Stimulated activated naive CD8-positive, alpha-beta T cell treated with anti-CD3 and anti-CD28 coated beads, Interleukin-15, amount 100 ng/mL, for 72 hours (primary cell): ENCODE results near the gene ATF7IP.
A peak's percentile ranks its signal among the peaks of the same experiment; 100 is the strongest.

Experiments
- ATAC-seq: fragments of 150-1000 bp; cut with Tn5 transposase; 2 replicates; pipeline ENCODE4 v1.10.0; 2021; ENCODE audit warnings: mild to moderate bottlenecking, moderate library complexity
- DNase-seq, 2 donors: peaks; one replicate each; pipeline ENCODE4 v3.0.0; 2021 to 2022
- H3K27ac Mint-ChIP-seq, 2 donors: one replicate each; pipeline ENCODE4 v1.8.0; 2022; ENCODE audit warnings: mild to moderate bottlenecking in 2 of 2, mixed read lengths in 2 of 2, moderate library complexity in 2 of 2
- H3K27me3 Mint-ChIP-seq: one replicate; pipeline ENCODE4 v1.8.0; 2022; ENCODE audit warnings: mixed read lengths
- H3K4me1 Mint-ChIP-seq: one replicate; pipeline ENCODE4 v1.8.0; 2022; ENCODE audit warnings: mild to moderate bottlenecking, mixed read lengths
- H3K4me3 Mint-ChIP-seq, 2 donors: one replicate each; pipeline ENCODE4 v1.8.0; 2022; ENCODE audit warnings: mild to moderate bottlenecking in 2 of 2, mixed read lengths in 2 of 2, moderate library complexity in 1 of 2
- H3K9me3 Mint-ChIP-seq, 2 donors: one replicate each; pipeline ENCODE4 v1.8.0; 2022; ENCODE audit warnings: mixed read lengths in 2 of 2

ATF7IP gene

GRCh38 chr12:14357486-14357885 lies 8.0 kb upstream of the ATF7IP start:
- no peak overlapping the region for H3K27ac Mint-ChIP-seq
- peaks cover 5% of the 10 kb centered on the region for H3K4me1 Mint-ChIP-seq
- no peaks in the 10 kb centered on the region for H3K27me3 Mint-ChIP-seq
- ATAC-seq, result no peak
- no peak for DNase-seq
- peaks cover 15 to 16% of the 10 kb centered on the region in 2 donors for H3K9me3 Mint-ChIP-seq
- H3K4me3 Mint-ChIP-seq, result no peak overlapping the region

- no peak overlapping the region for H3K4me3 Mint-ChIP-seq
- peaks cover 20% of the 10 kb centered on the region for H3K4me1 Mint-ChIP-seq
- no peaks in the 10 kb centered on the region for H3K27me3 Mint-ChIP-seq
- DNase-seq (no peak), ATAC-seq (no peak)
- no peak overlapping the region for H3K27ac Mint-ChIP-seq
- peaks cover 0 to 4% of the 10 kb centered on the region in 2 donors for H3K9me3 Mint-ChIP-seq
Measured at GRCh38 chr12:14362352-14362751, 3.1 kb upstream of the ATF7IP start.

- ATAC-seq (no peak), DNase-seq (no peak)
- Mint-ChIP-seq H3K4me3 (peak overlapping the region; percentile 79 to 92), H3K9me3 (peaks cover 0 to 4% of the 10 kb centered on the region in 2 donors), H3K27me3 (no peaks in the 10 kb centered on the region), H3K4me1 (peaks cover 32% of the 10 kb centered on the region), H3K27ac (peak overlapping the region; percentile 98 to 99)
Measured at GRCh38 chr12:14364583-14365271, 755 bp upstream of the ATF7IP start.

- peak overlapping the region; percentile 79 to 92 for H3K4me3 Mint-ChIP-seq
- no peak for ATAC-seq
- peaks cover 0 to 4% of the 10 kb centered on the region in 2 donors for H3K9me3 Mint-ChIP-seq
- peak overlapping the region; percentile 98 to 99 for H3K27ac Mint-ChIP-seq
- DNase-seq, result no peak
- H3K4me1 Mint-ChIP-seq, result peaks cover 45% of the 10 kb centered on the region
- H3K27me3 Mint-ChIP-seq, result no peaks in the 10 kb centered on the region
Measured at GRCh38 chr12:14366209-14367039, 942 bp downstream of the ATF7IP start.

- H3K27me3 Mint-ChIP-seq, result no peaks in the 10 kb centered on the region
- ATAC-seq (peak; percentile 79), DNase-seq (peak in 1 of 2 donors; percentile 34)
- peaks cover 51% of the 10 kb centered on the region for H3K4me1 Mint-ChIP-seq
- peak overlapping the region; percentile 79 to 92 for H3K4me3 Mint-ChIP-seq
- peak overlapping the region; percentile 98 to 99 for H3K27ac Mint-ChIP-seq
- peaks cover 0 to 4% of the 10 kb centered on the region in 2 donors for H3K9me3 Mint-ChIP-seq
Measured at GRCh38 chr12:14367040-14367661, 1.7 kb downstream of the ATF7IP start.

- H3K9me3 Mint-ChIP-seq, result peaks cover 0 to 4% of the 10 kb centered on the region in 2 donors
- H3K27me3 Mint-ChIP-seq, result no peaks in the 10 kb centered on the region
- H3K27ac Mint-ChIP-seq, result peak overlapping the region in 1 of 2 donors; percentile 76
- ATAC-seq (no peak), DNase-seq (no peak)
- peaks cover 62% of the 10 kb centered on the region for H3K4me1 Mint-ChIP-seq
- H3K4me3 Mint-ChIP-seq, result peak overlapping the region in 1 of 2 donors; percentile 78
Measured at GRCh38 chr12:14369311-14369710, 3.8 kb downstream of the ATF7IP start.

GRCh38 chr12:14373217-14373616 lies 7.7 kb downstream of the ATF7IP start:
- peak overlapping the region; percentile 56 to 72 for H3K4me3 Mint-ChIP-seq
- no peaks in the 10 kb centered on the region for H3K9me3 Mint-ChIP-seq
- peak overlapping the region; percentile 75 to 97 for H3K27ac Mint-ChIP-seq
- no peaks in the 10 kb centered on the region for H3K27me3 Mint-ChIP-seq
- ATAC-seq (no peak), DNase-seq (no peak)
- H3K4me1 Mint-ChIP-seq, result peaks cover 59% of the 10 kb centered on the region

- H3K4me1 Mint-ChIP-seq, result peaks cover 36% of the 10 kb centered on the region
- H3K9me3 Mint-ChIP-seq, result peaks cover 15 to 25% of the 10 kb centered on the region in 2 donors
- no peaks in the 10 kb centered on the region for H3K27me3 Mint-ChIP-seq
- ATAC-seq (no peak), DNase-seq (no peak)
- no peak overlapping the region for H3K4me3 Mint-ChIP-seq
- no peak overlapping the region for H3K27ac Mint-ChIP-seq
Measured at GRCh38 chr12:14379508-14379907, 14.0 kb downstream of the ATF7IP start.

- DNase-seq (peak; percentile 70 to 84), ATAC-seq (peak; percentile 99)
- H3K4me3 Mint-ChIP-seq, result peak overlapping the region; percentile 79 to 93
- no peaks in the 10 kb centered on the region for H3K27me3 Mint-ChIP-seq
- H3K9me3 Mint-ChIP-seq, result peaks cover 2 to 12% of the 10 kb centered on the region in 2 donors
- peak overlapping the region; percentile 96 for H3K27ac Mint-ChIP-seq
- peaks cover 56% of the 10 kb centered on the region for H3K4me1 Mint-ChIP-seq
Measured at GRCh38 chr12:14384783-14385638, 19.5 kb downstream of the ATF7IP start.

- Mint-ChIP-seq H3K4me1 (peaks cover 71% of the 10 kb centered on the region), H3K9me3 (no peaks in the 10 kb centered on the region), H3K4me3 (peak overlapping the region; percentile 79 to 93), H3K27me3 (no peaks in the 10 kb centered on the region), H3K27ac (peak overlapping the region; percentile 34 to 95)
- ATAC-seq (no peak), DNase-seq (no peak)
Measured at GRCh38 chr12:14387219-14387871, 21.9 kb downstream of the ATF7IP start.

- H3K4me3 Mint-ChIP-seq, result peak overlapping the region; percentile 76 to 90
- ATAC-seq (no peak), DNase-seq (no peak)
- peak overlapping the region in 1 of 2 donors; percentile 67 for H3K27ac Mint-ChIP-seq
- peaks cover 56% of the 10 kb centered on the region for H3K4me1 Mint-ChIP-seq
- H3K9me3 Mint-ChIP-seq, result no peaks in the 10 kb centered on the region
- H3K27me3 Mint-ChIP-seq, result no peaks in the 10 kb centered on the region
Measured at GRCh38 chr12:14390449-14390848, 25.0 kb downstream of the ATF7IP start.

- Mint-ChIP-seq H3K27me3 (no peaks in the 10 kb centered on the region), H3K9me3 (no peaks in the 10 kb centered on the region), H3K4me3 (peak overlapping the region; percentile 76 to 90), H3K27ac (peak overlapping the region; percentile 67 to 83), H3K4me1 (peaks cover 56% of the 10 kb centered on the region)
- DNase-seq (no peak), ATAC-seq (peak; percentile 18)
Measured at GRCh38 chr12:14390870-14391530, 25.5 kb downstream of the ATF7IP start.

- Mint-ChIP-seq H3K27ac (no peak overlapping the region), H3K4me1 (peaks cover 68% of the 10 kb centered on the region), H3K27me3 (no peaks in the 10 kb centered on the region), H3K4me3 (peak overlapping the region; percentile 21 to 90), H3K9me3 (peaks cover 5 to 6% of the 10 kb centered on the region in 2 donors)
- ATAC-seq (no peak), DNase-seq (no peak)
Measured at GRCh38 chr12:14393751-14394150, 28.3 kb downstream of the ATF7IP start.
